HG03095 (cell line): ENCODE data around the gene RER1.

Experiments used
- ATAC-seq: cut with Tn5 transposase; IDR thresholded peaks from one replicate; pipeline ENCODE4 v1.9.1; 2021; ENCODE audit warnings: moderate library complexity; ENCODE audit not compliant: unreplicated experiment

The RER1 gene

DNA sequence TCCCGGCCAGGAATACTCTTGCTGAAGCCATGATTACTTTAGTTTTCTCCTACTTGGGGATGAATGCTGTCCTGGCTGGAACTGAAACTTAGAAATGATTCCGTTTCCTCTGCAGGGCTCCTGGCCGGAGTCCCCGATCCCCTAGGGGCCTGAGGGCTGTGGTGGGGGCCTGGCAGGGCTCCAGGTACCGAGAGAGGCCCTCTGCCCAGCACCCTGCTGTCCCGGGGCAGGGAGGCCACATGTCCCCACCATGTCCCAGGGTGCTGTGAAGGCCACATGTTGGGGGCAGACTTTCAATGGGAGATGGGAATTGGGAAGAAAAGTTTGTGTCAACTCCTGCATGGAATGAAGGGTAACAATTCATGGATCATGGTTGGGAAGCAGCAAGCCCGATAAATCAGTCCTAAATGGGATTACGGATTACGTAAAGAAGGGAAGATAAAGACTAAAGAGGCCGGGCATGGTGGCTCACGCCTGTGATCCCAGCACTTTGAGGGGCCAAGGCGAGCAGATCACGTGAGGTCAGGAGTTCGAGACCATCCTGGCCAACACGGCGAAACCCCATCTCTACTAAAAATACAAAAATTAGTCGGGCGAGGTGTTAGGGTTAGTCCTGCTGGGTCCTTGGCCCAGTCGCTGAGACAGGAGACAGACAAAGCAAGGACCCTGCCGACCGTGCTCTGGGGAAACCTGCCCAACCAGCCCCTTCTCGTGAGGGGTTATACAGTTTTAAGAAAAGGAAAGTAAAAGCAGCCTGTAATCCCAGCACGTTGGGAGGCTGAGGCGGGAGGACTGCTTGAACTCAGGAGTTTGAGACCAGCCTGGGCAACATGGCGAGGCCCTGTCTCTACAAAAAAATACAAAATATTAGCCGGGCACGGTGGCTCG lies 37.8 kb upstream of the RER1 start:
- no peak for ATAC-seq

DNA sequence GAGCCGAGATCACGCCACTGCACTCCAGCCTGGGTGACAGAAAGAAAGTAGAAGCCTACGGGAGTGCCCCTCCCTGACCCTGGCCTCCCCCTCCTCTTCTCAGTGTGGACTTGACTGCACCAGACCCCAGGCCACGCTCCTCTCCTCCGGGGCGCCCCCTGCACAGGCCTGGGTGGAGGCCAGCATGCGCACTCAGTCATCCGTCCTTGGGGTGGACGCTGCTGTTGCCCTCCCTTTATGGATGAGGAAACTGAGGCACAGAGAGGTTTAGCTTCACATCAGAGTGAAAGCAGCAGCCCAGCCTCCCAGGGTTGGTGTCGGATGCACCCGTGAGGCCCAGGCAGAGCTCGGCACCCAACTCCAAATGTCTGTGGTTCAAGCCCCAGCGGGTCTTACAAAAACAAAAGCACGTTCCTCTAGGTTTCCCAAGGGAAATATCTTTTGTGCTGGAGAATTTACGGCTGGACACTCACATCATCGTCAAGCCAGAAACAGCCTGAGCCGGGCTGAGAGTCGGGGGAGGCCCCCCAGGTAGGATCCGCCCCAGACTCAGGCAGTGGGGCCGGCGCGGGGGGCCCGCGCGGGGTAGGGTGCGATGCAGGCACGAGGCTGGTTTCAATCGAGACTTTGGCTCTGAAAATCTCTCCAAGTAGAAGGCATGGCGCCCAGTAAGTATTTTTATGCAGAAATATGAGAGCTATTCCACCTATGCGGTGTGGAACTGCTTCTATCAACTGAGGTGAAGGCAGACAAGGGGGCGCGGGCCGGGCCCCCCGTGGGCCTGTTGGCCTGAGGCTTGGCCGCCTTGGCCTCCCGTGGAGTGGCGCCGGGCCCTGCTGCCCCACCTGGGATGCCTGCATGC lies 36.9 kb upstream of the RER1 start:
- ATAC-seq = no peak

DNA sequence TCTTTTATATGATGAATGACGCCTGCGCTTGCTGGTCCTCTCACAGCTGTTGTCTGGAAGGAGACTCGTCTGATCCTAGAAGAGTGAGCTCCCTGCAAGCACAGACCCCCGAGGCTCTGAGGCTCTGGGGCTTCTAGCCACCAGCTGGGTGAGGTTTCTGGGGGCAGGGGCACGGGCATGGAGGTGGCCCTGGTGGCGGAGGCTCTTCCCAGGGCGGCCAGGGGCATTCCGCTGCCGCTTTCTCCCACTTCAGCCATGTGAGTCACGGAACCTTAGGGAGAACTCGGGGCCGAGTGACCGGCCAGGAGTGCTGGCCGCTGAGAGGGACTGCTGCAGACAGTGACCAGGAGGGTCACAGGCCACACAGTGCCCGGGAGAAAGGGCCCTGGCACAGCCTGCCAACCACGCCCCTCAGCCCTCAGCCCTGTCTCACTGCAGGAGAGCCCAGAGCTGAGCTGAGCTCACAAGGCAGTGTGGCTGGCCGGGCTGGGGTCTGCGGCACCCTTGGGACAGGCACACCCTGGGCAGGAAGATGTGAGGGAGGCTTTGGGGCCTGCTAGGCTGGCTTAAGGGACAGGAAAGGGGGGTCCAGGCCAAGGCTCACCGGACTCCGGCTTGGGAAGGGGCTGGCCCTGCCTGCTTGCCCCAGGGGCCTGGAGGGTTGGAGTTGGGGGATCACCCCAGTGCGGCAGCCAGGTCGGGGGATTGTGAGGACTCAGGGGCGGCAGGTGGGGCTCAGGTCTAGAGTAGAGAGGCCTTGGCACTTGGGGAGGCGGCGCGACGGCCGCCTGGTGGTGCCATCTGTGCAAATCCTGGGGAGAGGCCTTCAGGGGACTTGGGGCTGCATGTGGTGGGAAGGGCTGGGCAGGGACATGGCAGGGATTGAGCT lies 36.0 kb upstream of the RER1 start:
- ATAC-seq = no peak

DNA sequence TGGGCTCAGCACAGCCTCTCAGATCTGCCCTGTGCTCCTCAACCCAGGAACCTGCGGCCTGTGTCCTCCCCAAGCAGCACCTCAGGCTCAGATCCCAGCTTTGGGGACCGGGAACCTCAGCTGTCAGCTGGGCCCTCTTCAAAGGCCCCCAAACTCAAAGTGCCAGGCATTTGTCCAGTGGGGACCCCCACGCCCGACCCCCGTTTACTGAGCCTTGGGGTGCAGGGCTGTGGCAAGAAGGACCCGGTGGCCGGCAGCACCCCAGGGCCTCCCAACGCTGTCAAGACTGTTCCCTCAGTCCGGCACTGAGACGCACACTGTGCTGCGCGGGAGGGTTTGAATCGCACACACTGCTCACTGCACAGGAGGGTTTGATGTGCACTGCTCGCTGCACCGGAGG lies 35.2 kb upstream of the RER1 start:
- no peak for ATAC-seq

DNA sequence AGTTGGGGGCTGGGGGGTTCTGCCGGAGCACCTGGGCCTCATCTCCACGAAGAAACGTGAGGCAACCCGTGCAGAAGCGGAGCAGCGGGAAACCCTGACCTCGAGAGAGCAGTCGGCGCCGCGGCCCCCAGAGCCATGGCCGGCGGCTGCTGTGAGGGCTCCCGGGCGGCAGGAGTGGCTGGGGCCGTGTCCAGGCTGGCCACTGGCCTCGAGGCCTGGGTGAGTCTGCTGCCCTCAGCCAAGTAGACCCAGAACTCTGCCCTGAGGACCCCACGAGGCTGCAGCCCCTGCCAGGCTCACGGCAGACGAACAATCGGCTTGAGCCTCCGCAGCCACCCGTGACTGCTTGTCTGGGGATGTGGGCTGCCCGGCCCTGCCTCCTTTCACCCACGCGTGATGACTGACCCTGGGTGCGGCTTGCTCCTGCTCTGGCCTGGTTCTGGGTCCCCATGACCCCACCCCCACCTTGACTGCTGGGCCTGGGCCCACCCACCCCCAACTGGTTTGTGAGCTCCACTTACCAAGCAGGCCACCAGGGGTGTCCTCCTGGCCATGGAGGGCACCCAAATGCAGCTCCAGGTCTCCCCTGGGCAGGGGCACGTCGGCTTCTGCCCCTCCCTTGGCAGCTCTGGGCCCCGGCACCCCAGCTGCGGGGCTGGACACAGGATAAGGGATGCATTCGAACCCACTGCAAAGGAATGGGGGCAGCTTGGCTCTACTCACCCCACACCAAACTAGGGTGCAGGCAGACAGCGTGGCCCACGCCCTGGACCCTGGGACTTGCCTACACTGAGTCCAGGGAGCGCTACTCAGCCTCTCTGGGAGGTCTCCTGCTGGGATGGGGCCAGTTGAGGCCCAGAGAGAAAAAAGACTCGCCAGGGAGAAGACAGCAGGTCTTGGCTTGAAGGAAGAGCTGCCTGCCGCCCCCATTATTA lies 34.5 kb upstream of the RER1 start:
- ATAC-seq = no peak

DNA sequence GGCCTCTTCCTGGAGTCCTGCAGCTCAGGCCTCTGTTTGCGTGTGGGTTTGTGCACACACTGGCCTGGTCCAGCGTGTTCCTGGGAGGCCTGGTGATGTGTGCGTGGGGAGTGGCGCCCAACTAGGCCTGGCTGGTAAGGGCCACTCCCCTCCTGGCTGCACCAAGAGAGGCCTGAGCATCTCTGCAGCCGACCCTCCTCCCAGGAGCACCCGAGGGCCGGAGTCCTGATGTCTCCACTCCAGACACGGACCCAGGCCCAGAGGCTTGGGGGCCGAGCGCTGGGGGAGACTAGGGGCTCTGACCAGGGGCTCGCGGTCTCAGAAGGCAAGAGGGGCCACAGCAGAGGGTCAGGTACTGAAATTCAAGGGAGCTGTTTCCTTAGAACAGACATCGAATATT lies 33.6 kb upstream of the RER1 start:
- no peak for ATAC-seq

DNA sequence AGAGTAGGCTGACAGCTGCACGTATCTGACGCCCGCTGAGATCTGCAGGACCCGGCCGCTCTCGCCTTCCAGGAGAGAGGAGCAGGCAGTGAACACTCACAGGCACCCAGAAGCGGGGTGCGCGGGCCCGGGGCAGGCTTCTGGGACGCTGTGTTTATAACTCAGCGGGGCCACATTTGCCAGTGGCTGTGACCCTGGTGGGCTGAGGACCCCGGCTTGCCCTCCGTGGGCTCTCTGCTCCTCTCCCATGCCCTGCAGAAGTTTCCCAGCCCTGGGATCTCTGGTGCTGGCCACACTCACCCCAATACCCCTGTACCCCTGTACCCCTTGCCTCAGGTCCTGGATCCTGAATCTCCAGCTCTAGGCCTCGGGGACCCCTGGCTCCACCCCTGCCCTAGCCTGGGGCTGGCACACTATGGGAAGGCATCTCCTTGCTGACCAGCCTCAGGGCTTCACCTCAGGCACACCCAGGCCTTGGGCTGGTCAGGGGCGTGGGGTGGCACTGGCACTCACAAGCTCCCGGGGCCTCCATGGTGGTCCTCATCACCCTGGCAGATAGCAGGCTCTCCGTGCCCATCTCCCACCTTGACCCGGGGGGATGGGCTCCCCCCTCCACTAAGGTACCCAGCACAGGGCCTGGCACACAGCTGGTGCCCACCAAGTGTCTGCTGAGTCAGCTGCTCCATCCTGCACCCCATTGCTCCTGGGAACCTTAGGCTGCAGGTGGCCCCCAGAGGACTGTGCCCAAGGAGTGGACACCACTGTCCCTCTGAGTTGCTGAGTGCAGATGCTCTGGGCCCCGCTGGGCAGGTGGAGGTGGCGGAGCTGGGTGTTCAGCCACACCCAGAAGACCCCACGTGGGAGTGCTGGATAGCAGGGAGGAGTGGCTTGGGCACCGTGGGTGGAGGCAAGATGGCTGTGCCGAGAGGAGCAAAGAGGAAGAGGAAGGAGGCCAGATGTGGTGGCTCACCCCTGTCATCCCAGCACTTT lies 32.7 kb upstream of the RER1 start:
- ATAC-seq = no peak

DNA sequence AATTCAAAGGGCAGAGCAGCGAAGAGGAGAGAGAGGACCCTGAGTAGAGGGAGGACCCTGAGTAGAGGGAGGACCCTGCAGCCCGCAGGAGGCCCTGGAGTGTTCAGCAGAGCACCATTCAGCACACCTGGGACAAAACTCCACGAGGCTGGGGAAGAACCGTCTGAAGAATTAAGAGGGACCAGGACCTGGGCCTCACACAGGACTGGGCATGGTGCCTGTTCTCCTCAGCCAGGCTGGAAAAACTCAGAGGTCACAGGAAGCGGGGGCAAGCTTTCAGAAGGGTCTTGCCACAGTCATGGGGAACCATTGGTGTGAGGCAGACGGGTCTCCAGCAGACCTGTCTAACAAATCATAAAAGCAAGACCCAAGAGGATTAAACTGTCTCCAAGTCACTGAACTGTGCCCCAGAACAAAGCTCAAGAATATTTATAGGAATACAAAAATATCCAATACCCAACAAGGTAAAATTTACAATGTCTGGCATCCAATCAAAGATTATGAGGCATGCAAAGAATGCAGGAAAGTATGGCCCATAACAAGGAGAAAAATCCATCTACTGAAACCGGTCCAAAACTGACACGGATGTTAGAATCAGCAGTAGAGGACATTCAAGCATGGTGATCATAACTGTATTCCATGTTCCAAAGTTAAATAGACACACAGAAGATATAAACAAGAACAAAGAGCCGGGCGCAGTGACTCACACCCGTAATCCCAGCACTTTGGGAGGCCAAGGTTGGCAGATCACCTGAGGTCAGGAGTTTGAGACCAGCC lies 30.9 kb upstream of the RER1 start:
- no peak for ATAC-seq

DNA sequence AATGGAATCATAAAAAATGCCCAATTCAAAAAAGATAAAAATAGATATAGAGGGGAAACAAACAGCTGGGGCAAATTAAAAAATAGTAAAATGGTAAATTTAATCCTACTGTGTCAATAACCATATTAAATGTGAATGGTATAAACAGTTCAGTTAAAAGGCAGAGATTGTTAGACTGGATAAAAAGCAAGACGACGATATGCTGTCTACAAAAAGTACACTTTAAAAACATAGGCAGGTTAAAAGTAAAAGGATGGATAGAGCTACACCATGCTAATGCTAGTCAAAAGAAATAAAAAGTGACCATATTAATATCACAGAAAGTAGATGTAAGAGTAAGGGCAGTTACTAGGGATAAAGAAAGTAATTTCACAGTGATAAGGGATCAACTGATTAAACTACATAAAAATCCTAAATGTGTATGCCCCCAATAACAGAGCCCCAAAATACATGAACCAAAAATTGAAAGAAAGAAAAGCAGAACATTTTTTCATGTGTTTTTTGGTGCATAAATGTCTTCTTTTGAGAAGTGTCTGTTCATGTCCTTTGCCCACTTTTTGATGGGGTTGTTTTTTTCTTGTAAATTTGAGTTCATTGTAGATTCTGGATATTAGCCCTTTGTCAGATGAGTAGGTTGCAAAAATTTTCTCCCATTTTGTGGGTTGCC lies 27.7 kb upstream of the RER1 start:
- ATAC-seq = no peak

DNA sequence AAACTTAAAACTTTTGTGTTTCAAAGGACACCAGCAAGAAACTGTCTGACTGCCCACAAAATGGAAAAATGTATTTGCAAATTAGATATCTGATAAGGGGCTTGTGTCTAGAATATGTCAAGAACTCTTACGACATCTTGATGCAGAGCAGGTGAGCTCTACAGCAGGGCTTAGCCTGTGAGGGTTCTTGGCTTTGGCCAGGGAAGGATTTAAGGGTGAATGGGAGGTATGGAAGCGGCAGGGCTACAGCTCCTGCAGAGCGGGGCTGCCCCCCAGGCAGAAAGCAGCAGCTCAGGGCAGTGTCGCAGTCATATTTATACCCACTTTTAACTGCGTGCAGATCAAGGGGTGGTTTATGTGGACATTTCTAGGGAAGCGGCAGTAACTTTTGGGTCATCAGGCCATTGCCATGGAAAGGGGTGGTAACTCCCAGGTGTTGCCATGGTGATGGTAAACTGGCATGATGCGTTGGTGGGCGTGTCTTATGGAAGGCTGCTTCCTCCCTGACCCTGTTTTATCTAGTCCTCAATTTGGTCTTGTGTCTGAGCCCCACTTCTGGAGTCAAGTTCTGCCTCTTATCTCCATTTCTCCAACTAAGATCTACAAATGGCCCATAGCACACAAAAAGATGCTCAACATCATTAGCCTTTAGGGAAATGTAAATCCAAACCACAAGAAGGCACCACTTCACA lies 23.4 kb upstream of the RER1 start:
- no peak for ATAC-seq

DNA sequence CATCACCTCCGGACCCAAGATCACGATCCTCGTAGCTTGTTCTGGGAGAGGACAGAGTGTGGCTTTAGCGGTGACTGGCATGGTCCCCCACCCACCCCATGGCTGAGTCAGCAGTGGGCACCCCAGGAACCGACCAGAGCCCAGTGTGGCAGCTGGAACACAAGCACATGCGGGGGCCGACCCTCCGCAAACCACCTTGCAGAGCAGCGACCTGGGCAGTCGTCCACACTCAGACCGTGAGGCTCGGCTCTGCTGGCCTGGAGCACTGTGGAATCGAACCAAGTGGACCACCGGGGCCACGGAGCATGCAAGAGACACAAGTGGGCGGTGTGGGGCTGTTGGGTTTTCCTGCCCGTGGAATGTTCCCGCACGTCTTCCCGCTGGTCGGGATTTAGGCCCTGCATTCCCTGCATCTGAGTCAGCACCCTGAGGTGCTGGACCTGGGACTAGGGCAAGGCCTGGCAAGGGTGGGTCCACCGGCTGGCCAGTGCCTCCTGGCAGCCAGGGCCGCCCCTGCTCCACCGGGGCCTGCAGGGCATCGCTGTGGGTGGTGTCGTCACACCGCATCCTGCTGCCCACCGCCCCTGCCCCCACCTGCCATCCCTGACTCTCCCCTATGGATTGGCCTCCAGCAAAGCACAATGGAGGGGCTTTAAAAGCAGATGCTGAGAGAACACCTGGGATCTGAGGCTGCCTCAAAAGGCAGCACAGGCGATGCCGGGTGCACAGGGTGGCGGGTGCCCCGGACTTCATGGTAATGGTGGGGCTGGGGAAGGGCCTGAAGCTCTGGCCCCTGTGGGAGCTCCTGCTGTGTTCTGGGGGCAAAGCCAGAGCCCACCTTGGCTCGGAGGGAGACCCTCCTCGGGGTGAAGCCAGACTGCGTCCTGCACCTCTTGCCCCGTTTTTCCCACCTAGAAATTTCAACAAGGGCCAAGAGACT lies 18.8 kb upstream of the RER1 start:
- ATAC-seq = no peak

DNA sequence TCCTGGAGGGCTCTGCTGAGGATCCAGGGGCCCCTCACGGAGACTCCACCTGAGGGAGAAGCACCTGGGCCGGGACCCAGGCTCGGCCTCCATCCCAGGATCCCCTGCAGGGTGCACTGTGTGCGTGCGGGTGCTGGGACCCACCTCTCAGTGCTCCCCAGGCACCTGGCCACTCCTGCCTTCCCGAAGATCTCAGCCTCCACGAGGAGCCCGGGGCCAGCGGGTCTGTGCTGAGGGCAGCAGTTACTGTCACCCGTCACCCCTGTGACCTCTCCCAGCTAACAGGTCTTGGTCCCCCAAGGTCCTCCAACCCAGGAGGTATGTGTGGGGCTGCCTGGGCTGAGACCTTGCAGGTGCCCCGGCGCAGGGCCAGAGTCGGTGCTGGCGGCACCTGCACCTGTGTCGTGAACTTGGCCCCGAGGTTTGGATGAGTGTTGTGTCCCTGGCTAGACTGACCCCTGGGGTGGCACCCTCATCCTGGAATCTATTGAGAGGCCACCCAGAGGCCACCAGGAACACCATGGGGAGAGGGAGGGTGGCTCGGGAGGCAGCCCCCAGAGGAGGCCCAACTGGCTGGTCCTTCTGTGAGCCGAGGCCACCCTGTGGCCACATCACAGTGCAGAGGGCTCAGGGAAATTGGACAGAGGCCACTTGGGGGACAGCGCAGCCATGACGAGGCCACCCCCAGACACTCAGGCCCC lies 17.9 kb upstream of the RER1 start:
- ATAC-seq = no peak

DNA sequence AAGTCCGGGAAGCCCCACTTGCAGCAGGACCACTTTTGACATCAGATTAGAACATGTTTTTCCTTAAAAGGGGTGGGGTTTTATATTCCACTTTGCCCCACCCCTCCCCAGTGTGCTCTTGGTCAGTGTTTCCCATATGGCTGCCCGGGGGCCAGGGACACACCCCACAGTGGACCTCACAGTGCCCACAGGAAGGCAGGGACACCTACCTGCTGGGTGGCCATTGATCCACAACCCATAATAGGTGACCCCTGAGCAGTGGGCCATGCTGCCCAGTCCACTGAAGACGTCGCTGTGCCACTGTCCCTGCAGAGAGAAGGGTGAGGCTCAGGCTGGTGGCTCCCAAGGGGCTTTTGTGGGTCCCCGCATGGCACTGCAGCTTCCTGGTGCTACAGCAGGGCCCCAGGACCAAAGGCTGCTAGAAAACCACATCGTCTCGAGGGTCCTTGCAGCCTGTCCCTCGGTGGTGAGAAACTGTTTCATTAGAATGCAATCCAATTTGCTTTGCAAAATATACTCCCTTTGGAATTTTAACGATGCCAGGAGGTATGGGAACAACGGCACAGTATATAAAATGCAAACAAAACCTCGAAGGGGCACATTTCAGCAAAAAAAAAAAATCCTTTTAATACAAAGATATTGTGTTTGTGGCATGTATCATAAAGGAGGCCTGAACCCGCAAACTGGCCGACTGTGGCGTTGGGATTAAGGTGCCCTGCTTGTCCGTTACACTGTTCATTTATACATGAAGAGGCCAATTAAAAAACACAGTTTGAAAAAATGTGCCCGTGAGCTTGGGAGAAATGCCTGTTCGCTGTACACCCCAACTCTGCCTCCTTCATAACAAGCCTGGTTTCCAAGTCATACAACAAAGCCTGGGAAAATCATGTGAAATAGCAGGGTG lies 17.1 kb upstream of the RER1 start:
- no peak for ATAC-seq

DNA sequence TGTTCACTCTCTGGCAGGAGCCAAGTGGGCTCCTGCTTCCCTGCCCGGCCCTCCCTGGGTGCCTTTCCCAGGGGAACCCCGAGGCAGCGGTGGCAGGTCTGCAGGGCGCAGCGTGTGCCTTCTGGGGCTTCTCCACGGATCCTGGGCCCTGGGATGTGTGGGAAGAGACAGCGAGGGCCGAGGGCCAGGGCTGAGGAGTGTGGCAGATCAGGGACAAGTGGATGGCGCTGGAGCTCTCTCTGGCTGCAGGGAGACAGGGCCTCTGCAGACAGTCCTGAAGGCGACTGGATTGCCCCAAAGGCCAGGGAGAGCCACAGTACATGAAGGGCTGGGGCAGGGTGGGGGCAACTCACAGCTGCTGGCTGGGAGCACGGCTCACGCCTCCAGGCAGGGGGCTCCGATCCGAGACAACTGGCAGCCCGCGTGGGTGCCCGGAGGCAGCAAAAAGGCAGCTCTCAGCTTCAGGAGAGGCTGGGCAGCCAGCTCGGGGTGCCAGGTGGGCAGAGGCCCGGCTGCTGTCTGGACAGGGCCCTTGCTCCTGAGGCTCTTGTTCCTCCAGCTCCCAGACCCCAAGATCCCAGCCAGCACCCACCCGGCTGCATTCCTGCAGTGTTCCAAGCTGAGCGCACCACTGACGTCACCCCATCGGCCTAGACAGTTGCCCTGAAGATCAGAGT lies 16.3 kb upstream of the RER1 start:
- no peak for ATAC-seq
